ENCODE data around the gene BBS9.
"Not testable (repeated sequence)": the region's sequence is repeated elsewhere in the genome, so short reads cannot be mapped to it uniquely, and the experiment has no call there.

Gene BBS9

DNA sequence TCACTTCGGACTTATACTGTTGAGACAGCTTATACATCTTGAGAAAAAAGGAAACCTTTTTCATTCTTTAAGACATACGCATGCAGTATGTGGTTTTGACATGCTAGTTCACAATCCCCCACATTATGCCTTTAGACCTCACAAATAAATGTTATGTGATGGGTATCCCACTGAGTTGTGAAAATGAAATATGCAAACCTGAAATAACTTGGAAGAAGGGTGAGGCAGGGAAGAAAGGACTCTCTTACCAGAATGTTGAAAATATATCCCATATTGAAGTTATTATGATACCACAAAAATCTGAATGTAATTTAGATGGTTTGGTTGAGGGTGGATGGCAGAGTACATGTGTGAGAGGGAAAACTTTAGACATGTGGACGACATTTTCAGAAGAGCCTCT, 379.8 kb downstream of the BBS9 start:
- DNase-seq = no peak

DNA sequence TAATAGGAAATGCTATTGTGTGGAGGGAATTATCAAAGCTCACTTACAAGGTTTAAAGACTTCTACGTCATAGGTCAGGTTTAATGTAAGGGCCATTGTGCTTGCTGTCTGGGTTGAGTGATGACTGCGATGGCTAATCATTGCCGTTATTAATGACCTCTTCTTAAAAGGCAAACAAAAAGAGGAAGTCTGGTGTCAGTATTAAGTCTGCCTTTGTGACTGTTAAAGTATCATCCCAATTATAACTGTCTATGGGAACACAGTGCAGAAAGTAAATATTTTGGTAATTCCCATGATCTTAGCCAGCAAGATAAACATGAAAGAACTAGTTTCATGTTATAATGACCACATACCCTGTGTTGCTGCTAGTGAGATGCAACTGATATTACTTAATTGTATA, 382.4 kb downstream of the BBS9 start:
- DNase-seq = no peak

DNA sequence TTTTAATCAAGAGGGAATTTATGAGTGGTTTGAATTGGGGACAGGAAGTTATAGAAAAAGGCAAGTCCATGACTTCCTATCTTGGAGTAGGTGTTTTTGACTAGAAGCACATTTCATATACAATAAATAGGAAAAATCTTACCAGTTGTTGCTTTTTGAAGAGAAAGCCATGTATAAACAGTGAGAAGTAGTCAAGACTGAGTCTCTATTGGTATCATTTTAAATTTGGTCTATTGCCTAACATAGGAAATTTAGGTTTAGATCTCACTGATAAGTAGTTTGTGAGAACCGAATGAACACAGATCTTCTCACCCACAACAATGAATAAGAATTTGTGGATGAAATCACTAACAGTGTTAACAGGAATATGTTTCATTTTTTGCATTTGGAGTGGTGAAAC, 387.2 kb downstream of the BBS9 start:
- no peak for DNase-seq

DNA sequence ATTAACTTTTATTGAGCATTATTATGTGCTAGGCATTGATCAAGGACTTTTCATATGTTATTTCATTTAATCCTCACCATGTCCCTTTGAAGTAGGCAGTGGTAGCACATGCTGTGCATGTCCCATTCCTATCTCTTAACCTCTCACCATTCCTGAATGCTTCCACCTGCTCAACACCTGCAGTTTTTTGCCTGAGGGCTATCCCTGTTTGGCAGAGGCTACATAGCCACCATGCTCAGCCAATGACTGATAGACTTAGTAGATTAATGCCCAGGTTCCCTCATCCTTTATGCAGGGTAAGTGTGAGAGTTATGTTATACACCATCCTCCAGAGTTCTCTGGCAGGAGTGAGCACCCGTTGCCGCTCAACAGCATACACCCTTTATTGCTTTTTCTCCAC, 387.8 kb downstream of the BBS9 start:
- no peak for DNase-seq

DNA sequence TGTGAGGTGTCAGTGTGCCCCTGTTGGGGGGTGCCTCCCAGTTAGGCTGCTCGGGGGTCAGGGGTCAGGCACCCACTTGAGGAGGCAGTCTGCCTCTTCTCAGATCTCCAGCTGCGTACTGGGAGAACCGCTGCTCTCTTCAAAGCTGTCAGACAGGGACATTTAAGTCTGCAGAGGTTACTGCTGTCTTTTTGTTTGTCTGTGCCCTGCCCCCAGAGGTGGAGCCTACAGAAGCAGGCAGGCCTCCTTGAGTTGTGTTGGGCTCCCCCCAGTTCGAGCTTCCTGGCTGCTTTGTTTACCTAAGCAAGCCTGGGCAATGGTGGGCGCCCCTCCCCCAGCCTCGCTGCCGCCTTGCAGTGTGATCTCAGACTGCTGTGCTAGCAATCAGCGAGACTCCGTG, 397.6 kb downstream of the BBS9 start:
- DNase-seq = not testable (repeated sequence)

DNA sequence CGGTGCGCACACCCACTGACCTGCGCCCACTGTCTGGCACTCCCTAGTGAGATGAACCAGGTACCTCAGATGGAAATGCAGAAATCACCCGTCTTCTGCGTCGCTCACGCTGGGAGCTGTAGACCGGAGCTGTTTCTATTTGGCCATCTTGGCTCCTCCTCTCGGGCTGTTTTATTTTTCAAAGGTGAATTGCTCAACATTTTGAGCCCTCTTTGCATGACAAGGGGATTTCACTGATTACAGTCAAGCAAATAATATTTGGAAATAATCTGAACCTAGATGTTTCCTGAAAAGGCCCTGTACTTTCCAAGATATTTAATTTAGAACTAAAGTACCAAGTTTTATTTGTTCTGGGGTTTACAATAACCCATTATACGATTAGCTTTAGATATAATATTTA, 398.2 kb downstream of the BBS9 start:
- DNase-seq = not testable (repeated sequence)

DNA sequence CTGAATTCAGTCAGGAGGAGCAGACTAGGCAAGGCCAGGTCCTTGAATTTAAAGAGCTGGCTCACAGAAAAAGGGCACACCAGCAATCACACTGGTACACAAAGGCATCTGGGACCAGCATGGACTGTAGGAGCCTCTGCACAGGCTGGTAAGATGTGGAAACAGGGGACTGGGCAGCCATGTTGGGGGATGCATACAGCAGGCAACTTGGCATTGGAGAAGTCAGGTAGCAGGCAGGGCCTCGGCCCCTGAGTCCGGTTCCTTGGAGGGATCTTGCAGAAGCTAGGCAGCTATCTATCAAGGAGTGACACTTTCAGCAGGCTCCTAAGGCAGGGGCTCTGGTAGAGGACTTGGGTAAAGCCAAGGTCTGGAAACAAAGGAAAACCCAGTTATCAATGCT, 399.7 kb downstream of the BBS9 start:
- DNase-seq = no peak

DNA sequence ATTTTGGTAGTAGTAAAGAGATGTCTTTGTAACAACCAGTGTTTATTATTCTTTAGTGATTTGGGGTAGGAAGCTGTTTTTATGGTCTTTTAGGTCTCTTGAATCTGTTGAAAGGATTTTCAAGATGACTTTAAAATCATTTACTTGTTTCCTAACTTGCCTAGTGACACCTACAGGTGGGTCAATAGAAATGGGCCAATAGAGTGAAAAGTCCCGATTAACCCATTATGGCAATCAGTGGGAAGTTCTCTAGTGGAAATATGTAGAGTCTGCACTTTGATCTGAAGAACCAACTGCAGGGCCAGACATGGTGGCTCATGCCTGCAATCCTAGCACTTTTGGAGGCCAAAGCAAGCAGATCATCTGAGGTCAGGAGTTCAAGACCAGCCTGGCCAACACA, 401.3 kb downstream of the BBS9 start:
- DNase-seq = no peak

DNA sequence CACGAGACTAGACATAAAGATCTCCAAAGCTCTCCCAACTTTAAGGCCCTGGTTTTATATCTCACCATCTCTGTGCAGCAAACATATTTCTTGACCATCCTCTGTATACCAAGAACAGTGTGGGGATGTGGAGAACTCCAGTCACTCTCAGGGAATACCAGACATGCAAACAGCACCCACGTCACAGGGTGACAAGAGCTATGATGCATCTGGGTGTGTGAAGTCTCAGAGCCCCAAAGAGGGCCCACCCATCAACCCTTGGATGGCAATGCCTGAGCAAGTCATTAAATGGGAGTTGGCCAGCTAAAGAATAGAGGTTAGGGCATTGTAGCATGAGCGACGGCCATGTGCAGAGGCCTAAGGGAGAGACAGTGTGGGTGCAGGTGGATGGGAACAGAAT, 402.5 kb downstream of the BBS9 start:
- no peak for DNase-seq

DNA sequence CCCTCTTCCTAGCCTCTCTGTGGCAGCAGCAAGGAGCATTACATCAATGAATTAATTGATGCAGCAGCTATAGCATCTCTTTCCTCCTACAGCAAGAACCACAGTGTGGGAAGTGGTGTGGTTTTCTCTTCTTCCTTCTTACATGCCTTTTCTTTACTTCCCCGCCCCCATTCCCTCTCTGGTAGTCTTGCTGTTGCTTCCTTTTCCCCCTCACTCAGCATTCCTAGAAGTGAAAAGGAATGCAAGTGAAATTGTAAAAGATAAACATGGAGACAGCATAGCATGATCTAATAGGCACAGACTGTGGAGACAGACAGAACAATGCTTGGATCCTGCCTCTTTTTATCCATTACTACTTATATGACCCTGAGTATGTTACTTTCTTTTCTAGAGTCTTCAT, 405.5 kb downstream of the BBS9 start:
- no peak for DNase-seq

DNA sequence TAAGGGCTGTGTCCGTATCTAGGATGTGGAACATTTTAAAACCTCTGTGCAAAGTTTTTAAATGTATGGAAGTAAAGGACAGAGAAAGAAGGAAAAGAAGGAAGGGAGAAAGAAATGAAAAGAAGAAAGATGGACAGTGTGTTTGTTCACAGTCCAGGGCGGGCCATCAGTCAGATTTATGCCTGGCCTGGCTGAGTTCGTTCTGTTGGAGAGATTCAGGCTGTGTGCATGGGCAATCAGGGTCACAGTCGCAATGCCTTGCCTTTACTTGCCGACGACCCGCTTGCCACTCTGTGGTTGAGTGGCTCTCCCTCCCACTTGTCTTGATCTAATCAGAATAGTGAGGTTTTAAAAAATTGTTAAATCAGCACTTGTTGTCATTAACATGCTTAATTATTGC, 406.6 kb downstream of the BBS9 start:
- no peak for DNase-seq

DNA sequence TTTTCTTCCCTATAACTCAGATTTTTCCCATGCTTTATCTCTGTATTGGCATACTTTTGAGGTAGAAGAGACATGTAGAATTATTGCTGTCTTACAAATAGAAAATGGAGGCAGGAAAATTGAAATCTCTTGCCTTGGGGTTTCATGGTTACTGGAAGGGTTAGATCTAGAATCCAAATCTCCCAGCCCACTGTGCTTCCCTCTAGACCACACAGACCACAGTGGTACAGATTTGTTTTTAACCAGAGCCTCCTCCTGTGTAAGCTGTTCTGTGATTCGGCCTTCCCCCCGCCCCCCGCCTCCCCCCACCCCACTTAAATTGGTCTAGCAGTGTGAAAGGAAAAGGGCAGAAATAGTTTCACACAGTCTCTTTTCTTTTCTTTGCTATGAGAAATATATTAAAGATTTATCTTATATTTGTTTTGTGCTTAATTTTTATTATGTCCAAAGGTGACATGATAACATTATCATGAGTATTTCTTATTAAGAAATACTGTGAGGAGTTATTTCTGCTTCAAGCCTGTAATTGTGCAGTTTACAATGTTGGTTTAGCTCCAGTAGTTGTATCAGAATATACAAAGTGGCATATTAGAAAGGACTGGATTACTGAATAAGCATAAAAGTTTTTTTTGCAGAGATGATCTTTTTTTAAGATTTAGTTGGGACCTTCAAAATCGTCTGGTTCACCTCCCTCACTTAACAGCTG, 407.2 kb downstream of the BBS9 start:
- no peak for DNase-seq

DNA sequence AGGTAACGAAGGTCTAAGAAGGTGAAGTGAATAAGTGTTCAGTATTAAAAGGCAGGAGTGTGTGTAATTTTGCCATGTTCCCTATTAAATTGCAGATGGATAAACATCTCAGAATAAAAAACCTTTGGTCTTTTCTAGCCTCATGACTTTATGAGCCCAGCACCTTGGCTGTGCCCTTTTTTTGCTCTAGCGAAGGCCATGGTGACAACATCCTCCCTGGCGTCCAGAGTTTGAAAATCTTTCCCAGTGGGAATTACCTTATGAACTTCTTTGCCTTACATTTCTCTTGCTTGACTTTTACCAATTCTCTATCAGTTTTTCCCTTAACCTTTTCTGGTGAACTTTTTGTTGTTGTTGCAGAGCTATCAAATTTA, 407.7 kb downstream of the BBS9 start:
- no peak for DNase-seq

DNA sequence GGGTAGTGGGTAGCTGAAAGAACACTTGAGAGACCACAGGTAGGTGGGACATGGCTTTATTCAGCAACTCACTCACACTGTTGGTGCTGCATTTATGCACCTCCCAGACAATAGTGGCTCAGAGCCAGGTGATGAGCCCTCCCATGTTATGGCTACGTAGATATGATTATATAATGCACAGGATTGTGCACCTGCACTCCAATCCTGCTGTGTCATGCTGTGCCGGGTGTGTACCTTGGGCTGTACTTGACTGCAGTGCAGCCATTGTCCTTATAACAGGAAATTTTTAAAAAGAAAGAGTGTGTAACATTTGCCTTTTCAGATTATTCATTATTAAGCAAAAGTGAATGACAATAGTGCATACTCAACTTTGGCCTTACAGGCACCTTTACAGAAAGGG, 409.8 kb downstream of the BBS9 start:
- DNase-seq = no peak

DNA sequence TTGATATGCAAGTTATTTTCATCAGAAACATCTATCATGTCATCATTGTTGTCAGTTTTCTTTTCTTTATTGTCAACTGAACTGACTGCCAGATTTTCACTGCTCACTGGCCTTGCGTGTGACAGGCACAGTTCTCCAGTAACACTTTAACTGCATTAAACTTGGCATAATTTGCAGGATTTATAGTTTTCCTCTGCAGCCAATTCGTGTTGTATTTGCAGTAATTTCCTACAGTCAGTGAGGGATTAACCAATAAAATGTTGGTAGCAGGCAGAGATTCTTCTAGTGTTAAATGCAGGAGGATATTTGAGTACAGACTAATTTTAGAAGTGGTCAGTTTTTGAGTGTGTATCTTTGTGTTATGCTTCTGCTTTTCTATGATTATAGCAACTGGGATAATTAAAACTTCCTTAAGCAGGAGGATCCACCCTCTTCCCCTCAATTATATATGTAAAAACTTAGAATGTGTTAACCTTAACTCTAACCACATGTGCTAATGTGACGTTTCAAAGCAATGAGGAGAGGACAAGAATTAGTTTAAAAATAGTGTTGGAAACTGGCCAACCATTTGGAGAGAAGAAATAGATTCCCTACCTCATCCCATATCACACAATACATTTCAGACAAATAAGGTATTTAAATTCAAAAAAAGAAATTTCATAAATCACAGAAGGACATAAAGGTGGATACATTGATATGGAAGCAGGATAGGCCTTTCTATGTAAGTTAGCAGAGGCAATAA, 410.5 kb downstream of the BBS9 start:
- DNase-seq = no peak

DNA sequence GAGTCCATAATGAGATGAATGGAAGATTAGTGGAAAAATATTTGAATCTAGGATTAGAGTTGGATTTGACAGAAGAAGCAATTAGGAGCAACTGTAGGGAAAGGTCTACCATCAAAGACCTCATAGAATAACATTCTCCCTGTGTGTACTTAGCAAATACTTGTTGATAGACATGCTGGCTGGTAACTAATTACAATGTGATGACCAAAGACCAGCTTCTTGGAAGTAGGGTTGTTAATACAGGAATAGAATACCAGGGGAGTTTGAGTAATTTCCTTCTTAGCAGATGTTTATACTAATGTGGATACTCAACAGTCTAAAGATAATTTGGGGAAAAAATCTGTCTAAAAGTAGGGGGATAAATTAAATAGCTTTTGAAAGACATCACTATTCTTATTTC, 418.5 kb downstream of the BBS9 start:
- no peak for DNase-seq

DNA sequence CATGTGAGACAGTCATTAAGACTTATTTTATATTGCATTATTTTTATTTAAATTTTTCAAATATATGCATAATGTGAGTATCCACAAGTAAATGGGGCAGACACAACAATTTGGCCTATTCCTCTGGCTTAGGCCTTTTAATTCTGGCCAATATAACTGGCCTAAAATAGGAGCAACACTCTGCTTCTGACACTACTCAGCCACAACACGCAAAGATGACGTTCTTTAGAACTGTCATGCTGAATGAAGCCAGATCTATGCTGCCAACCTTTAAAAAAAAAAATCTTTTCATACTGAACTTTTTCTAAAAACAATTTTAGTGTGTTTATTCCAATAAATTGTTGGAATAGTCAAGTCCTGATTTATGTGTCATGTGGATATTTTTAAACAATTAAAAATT, 421.0 kb downstream of the BBS9 start:
- DNase-seq = no peak

DNA sequence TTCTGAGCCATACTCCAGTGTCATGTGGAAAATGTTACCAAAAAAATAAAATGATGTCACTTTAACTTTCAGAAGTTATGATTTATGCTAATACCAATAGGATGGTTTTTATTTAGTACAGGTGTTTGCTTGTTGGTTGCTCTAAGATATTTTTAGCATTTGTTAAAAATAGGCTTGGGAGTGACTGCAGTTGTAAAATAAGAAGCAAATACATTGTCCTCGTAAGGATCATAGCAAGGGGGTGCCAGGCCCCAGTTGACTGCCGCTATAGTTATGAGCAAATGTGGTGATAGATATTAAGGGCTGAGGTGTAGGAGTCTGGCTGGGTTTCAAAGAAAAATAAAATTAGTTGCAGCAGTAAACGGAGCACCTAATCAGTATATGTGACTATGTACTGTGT, 421.6 kb downstream of the BBS9 start:
- DNase-seq = no peak

DNA sequence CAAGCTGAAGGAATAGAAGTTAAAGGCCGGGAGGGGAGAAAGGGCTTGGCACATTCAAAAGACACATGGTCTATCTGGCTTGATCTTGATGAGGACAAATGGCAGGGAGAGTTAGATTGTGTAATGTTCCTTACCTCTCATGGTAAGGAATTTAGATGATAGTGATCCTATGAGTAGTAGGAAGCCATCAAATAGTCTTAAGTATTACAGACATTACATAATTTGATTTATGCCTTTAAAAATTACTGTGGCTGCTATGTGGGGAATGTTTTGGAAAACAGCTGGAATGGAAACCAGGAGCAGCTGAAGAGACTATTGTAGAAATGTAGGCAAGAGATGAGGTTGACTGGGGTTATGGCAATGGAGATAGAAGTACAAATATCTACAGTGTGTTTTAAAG, 424.7 kb downstream of the BBS9 start:
- no peak for DNase-seq

DNA sequence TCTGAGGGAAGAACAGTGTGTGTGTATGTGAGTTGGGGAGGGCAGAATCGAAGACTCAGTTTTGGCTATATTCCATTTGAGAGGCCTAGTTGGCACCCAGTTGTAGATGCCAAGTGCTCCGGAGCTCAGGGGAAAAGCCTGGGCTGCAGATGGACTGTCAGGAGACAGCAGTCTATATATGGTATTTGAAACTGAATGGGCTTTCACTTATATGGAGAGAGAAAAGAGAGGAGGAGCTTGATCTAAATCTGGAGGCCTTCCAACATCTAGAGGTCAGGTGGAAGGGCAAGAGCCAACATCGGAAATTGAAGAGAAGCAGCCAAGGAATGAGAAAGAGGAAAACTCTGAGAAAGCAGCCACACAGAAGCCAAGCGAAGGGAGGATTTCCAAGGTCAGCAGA, 425.2 kb downstream of the BBS9 start:
- no peak for DNase-seq

DNA sequence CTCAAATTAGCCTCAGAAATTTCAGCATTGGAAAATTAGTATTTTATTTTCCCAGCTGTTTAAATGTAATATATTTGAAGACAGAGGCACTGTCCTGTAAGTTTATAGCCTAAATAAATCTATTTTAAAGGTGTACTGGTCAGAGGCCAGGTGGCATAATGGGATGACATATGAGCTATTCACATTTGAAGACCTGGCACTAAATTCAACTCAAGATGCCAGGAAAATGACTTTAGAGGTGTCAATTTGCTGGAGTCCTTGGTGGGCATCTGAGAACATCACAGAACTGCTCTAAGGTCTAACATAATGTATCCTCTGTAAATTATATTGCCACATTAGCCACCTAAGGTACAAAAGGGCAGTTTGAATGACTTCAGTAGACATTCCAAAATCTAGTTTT, 427.1 kb downstream of the BBS9 start:
- no peak for DNase-seq

DNA sequence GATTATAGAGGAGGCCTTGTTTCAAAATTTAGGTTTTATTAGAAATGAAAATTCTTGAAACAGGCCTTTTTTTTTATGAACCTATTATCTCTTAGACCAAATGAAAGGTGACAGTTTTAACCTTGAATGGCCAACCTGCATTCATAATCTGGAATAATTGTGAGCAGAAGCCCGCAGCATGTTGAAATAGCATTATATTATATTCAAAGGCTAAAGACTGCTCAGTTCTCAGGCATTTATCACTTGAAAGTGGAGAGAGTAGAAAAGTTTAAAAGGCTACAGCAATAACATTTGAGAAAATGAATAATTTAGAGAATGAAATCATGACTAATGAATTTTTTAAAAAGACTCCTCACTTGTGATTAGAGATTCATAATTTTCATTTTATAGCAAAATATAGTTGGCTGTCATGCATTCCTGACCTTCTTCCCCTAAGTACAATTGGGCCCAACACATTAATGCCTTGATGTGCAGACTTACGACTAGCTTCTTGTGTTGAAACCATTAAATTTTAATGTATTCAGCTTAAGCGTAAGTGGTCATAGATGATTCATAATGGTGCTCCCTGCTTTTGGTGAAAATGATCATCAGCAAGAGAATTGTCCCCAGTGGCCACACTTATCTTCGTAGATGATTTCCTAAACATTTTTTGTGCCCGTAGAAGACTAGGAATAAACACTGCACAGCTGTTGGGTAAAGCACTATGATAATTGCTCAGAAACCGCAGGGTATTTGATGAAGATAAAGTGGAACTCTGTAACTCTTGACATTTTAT, 429.4 kb downstream of the BBS9 start:
- DNase-seq = no peak

DNA sequence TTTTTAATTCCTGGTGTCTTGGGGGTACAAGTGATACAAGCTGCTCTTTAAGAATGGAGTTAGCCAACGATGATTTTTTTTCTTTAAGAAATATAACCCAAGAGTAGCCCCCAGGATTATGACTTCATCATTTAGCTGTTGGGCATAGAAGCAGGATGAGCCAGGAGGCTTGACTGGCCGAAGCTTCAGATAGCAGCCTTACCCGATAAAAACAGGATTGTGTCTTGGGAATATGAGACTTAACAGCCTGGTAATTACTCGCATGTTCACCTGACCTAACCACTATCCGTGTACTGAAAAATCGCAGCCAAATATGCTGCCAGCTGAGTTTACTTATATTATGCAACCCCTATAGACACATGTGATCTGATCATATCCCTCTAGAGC, 430.0 kb downstream of the BBS9 start:
- DNase-seq = no peak

DNA sequence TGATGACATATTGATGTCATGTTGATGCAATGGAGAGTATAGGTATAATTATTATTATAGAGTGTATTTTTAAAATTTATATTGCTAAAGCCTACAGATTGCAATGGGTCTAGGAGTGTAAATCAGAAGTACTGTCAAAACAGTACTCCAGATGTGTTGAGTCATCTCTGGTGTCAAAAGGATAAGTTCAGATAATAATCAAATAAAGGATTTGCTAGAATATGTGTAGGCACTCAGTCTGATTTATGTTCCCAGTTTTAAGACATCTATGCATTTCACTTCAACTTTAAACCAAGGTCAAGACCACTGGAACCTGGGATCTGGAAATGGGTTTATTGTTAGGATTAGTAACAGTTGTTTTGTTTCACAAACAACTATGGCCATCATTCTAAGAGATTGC, 433.6 kb downstream of the BBS9 start:
- DNase-seq = no peak

All from activated CD4-positive, CD25-positive, alpha-beta regulatory T cell treated with anti-CD3 and anti-CD28 coated beads, Interleukin-2, amount 50 U/mL, for 72 hours (primary cell).